Endodermal cell (in vitro differentiated cells): ENCODE measurements around the gene ZSWIM2. TPM values are rescaled to one million over a fixed set of nuclear protein-coding genes. Genes with fewer than 3 reads are reported as not detected.

Experiments
- DNase-seq: peaks from one replicate; pipeline ENCODE4 v3.0.0-alpha.2; 2017
- H3K27ac ChIP-seq: 2 replicates; pipeline ENCODE4 v1.5.1; 2013; ENCODE audit warnings: mild to moderate bottlenecking, low read depth, low read length, moderate library complexity
- H3K27me3 ChIP-seq: 2 replicates; pipeline ENCODE4 v1.6.1; 2013; ENCODE audit warnings: mild to moderate bottlenecking, low read length, moderate library complexity; ENCODE audit not compliant: insufficient read depth, control insufficient read depth, poor library complexity, severe bottlenecking
- H3K36me3 ChIP-seq: 2 replicates; pipeline ENCODE4 v1.7.0; 2013; ENCODE audit warnings: mild to moderate bottlenecking, low read length, moderate library complexity; ENCODE audit not compliant: control insufficient read depth, insufficient read depth
- H3K4me1 ChIP-seq: one replicate; pipeline ENCODE4 v1.7.0; 2013; ENCODE audit warnings: low read length; ENCODE audit not compliant: control insufficient read depth, insufficient read depth
- H3K4me3 ChIP-seq: 2 replicates; pipeline ENCODE4 v1.5.1; 2013; ENCODE audit warnings: mild to moderate bottlenecking, low read length, moderate library complexity
- H3K9ac ChIP-seq: 2 replicates; pipeline ENCODE4 v1.6.1; 2013; ENCODE audit warnings: mild to moderate bottlenecking, low read length, moderate library complexity; ENCODE audit not compliant: poor library complexity, severe bottlenecking; ENCODE audit errors: extremely low read depth
- H3K9me3 ChIP-seq: 2 replicates; pipeline ENCODE4 v1.6.1; 2013; ENCODE audit warnings: mild to moderate bottlenecking, low read length, moderate library complexity; ENCODE audit not compliant: control insufficient read depth
- H3K27ac Mint-ChIP-seq: 2 replicates; pipeline ENCODE4 v1.8.0; 2020; ENCODE audit warnings: mixed read lengths
- H3K27me3 Mint-ChIP-seq: 2 replicates; pipeline ENCODE4 v1.8.0; 2021; ENCODE audit warnings: mild to moderate bottlenecking, mixed read lengths; ENCODE audit not compliant: insufficient read depth
- H3K36me3 Mint-ChIP-seq: 2 replicates; pipeline ENCODE4 v1.8.0; 2020; ENCODE audit warnings: low read depth, mixed read lengths
- H3K4me1 Mint-ChIP-seq: 2 replicates; pipeline ENCODE4 v1.8.0; 2020; ENCODE audit warnings: mixed read lengths
- H3K4me3 Mint-ChIP-seq: 2 replicates; pipeline ENCODE4 v1.8.0; 2020; ENCODE audit warnings: mild to moderate bottlenecking, moderate library complexity, mixed read lengths
- H3K9me3 Mint-ChIP-seq: 2 replicates; pipeline ENCODE4 v1.8.0; 2020; ENCODE audit warnings: mild to moderate bottlenecking, mixed read lengths
- CTCF ChIP-seq: fragments of 200-600 bp; sonication (generic); conservative IDR thresholded peaks from 2 replicates; pipeline ENCODE4 v1.5.0; 2021; ENCODE audit warnings: antibody characterized with exemption, mild to moderate bottlenecking
- whole genome bisulfite sequencing, 2 experiments: methylation state at CpG; one replicate each; pipeline versions ENCODE4 v1.1.5 to v1.1.7; 2013; ENCODE audit warnings: missing lambda C conversion rate in 2 of 2, mixed read lengths in 1 of 2; ENCODE audit not compliant: insufficient coverage in 1 of 2, insufficient read length in 1 of 2; 5-methylcytosine and 5-hydroxymethylcytosine counted together
- total RNA-seq, 2 donors: library from RNA; stranded (reverse); fragmentation: NEBNext Ultra II Directional in 1 of 2; extraction: Animal tissue kit (Norgen Biotek cat#: 25700) in 1 of 2; gene quantifications; 2 replicates in 1 of 2; 3 replicates in 1 of 2; pipeline ENCODE4 v1.2.1, GENCODE V29; 2021

ZSWIM2 gene
- total RNA-seq, 2 donors from 2014 or later, result not detected

- no peaks in the 10 kb centered on the region for H3K4me1 Mint-ChIP-seq
- no peaks in the 10 kb centered on the region for H3K27me3 Mint-ChIP-seq
- peaks cover 1% of the 10 kb centered on the region for H3K9me3 Mint-ChIP-seq
- no peak overlapping the region for H3K4me3 Mint-ChIP-seq
- H3K9me3 ChIP-seq, result no peaks in the 10 kb centered on the region
- H3K9ac ChIP-seq, result no peak overlapping the region
- H3K36me3 Mint-ChIP-seq, result no peaks in the 10 kb centered on the region
- TF ChIP-seq CTCF, result no peak
- H3K27ac Mint-ChIP-seq, result no peak overlapping the region
- no peak overlapping the region for H3K27ac ChIP-seq
- H3K36me3 ChIP-seq, result no peaks in the 10 kb centered on the region
- whole genome bisulfite sequencing, 2 experiments, result 89 to 96% methylated on average over 5 of the region's 5 CpGs
- DNase-seq, result no peak
- H3K4me3 ChIP-seq, result no peak overlapping the region
- no peaks in the 10 kb centered on the region for H3K4me1 ChIP-seq
- H3K27me3 ChIP-seq, result no peaks in the 10 kb centered on the region
Measured at GRCh38 chr2:186894478-186894877, 45.5 kb upstream of the ZSWIM2 start.

GRCh38 chr2:186892821-186893220 lies 43.9 kb upstream of the ZSWIM2 start:
- Histone ChIP-seq H3K9ac (no peak overlapping the region), H3K27me3 (no peaks in the 10 kb centered on the region), H3K4me1 (no peaks in the 10 kb centered on the region), H3K4me3 (no peak overlapping the region), H3K36me3 (no peaks in the 10 kb centered on the region), H3K27ac (no peak overlapping the region), H3K9me3 (no peaks in the 10 kb centered on the region)
- H3K4me1 Mint-ChIP-seq, result no peaks in the 10 kb centered on the region
- no peak for TF ChIP-seq CTCF
- H3K36me3 Mint-ChIP-seq, result no peaks in the 10 kb centered on the region
- H3K9me3 Mint-ChIP-seq, result peaks cover 1% of the 10 kb centered on the region
- 92% methylated on average over 2 of the region's 2 CpGs; no CpG with 5 or more reads in 1 of the 2 experiments for WGBS, 2 experiments
- no peaks in the 10 kb centered on the region for H3K27me3 Mint-ChIP-seq
- H3K27ac Mint-ChIP-seq, result no peak overlapping the region
- DNase-seq, result no peak
- H3K4me3 Mint-ChIP-seq, result no peak overlapping the region

GRCh38 chr2:186891185-186891621 lies 42.2 kb upstream of the ZSWIM2 start:
- H3K27me3 ChIP-seq, result no peaks in the 10 kb centered on the region
- H3K27ac Mint-ChIP-seq, result no peak overlapping the region
- peaks cover 1% of the 10 kb centered on the region for H3K9me3 Mint-ChIP-seq
- H3K4me1 Mint-ChIP-seq, result no peaks in the 10 kb centered on the region
- WGBS, 2 experiments, result 100% methylated on average over 1 of the region's 1 CpG; no CpG with 5 or more reads in 1 of the 2 experiments
- no peaks in the 10 kb centered on the region for H3K36me3 Mint-ChIP-seq
- no peak for DNase-seq
- no peaks in the 10 kb centered on the region for H3K27me3 Mint-ChIP-seq
- H3K9ac ChIP-seq, result no peak overlapping the region
- no peak overlapping the region for H3K4me3 ChIP-seq
- H3K9me3 ChIP-seq, result no peaks in the 10 kb centered on the region
- TF ChIP-seq CTCF, result no peak
- no peaks in the 10 kb centered on the region for H3K4me1 ChIP-seq
- no peak overlapping the region for H3K27ac ChIP-seq
- H3K36me3 ChIP-seq, result no peaks in the 10 kb centered on the region
- H3K4me3 Mint-ChIP-seq, result no peak overlapping the region
